HG03442 (cell line): ENCODE measurements around the gene DNA2.
A peak's percentile ranks its signal among the peaks of the same experiment; 100 is the strongest.
"Not testable (repeated sequence)": the region's sequence is repeated elsewhere in the genome, so short reads cannot be mapped to it uniquely, and the experiment has no call there.

ENCODE experiments used
- ATAC-seq: cut with Tn5 transposase; IDR thresholded peaks from one replicate; pipeline ENCODE4 v1.9.1; 2021; ENCODE audit warnings: mild to moderate bottlenecking, moderate library complexity; ENCODE audit not compliant: unreplicated experiment

The DNA2 gene, protein sequence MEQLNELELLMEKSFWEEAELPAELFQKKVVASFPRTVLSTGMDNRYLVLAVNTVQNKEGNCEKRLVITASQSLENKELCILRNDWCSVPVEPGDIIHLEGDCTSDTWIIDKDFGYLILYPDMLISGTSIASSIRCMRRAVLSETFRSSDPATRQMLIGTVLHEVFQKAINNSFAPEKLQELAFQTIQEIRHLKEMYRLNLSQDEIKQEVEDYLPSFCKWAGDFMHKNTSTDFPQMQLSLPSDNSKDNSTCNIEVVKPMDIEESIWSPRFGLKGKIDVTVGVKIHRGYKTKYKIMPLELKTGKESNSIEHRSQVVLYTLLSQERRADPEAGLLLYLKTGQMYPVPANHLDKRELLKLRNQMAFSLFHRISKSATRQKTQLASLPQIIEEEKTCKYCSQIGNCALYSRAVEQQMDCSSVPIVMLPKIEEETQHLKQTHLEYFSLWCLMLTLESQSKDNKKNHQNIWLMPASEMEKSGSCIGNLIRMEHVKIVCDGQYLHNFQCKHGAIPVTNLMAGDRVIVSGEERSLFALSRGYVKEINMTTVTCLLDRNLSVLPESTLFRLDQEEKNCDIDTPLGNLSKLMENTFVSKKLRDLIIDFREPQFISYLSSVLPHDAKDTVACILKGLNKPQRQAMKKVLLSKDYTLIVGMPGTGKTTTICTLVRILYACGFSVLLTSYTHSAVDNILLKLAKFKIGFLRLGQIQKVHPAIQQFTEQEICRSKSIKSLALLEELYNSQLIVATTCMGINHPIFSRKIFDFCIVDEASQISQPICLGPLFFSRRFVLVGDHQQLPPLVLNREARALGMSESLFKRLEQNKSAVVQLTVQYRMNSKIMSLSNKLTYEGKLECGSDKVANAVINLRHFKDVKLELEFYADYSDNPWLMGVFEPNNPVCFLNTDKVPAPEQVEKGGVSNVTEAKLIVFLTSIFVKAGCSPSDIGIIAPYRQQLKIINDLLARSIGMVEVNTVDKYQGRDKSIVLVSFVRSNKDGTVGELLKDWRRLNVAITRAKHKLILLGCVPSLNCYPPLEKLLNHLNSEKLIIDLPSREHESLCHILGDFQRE

DNA sequence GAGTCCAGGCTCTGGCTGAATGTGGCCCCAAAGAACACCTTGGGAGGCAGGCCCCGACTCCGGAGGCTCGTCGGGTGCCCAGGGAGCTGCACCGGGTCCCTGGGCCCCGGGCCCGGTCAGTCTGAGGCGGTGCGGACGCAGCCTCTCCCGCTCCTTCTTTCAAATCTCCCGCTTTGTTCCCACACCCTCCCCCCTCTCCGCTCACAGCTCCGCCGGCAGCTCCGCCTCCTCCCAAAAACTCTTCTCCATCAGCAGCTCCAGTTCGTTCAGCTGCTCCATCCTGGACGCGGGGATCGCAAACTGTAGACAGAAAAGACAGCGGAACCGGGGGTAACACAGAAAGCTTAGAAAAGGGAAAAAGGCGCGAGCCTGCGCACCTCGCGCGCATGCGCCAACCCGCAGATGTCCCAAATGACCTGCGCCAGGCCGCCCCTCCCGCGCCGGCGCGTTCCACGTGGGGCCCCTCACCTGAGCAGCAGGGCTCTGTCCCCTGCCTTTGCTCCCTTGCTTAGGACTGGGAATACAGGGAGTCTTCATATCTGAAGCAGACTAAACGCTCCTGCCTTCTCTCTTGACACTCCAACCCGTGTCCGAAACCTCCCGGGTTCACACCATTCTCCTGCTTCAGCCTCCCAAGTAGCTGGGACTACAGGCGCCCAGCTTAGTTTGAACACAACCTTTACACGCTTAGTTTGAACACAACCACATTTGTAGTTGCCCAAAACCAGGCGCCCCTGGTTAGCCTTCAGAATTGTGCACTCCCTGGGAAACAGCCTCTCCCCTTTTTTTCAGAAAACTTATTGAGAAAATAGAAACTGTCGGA lies at the start of gene DNA2:
Gene DNA2, minus strand, starts transcription at position 388 of the 823 bp plus-strand sequence. Its CDS starts 109 bp downstream, at position 279.
- peak; percentile 81 for ATAC-seq

DNA sequence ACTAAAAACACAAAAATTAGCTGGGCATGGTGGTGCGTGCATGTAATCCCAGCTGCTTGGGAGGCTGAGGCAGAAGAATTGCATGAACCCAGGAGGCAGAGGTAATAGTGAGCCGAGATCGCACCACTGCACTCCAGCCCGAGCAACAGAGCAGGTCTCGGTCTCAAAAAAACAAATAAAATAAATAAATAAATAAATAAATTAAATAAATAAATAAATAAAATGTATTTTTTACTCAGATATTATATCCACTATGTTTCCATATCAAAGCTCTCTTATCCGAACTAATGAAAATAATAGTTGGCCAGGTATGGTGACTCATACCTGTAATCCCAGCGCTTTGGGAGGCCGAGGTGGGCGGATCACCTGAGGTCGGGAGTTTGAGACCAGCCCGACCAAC lies 46.8 kb upstream of the DNA2 start:
- ATAC-seq: not testable (repeated sequence)

DNA sequence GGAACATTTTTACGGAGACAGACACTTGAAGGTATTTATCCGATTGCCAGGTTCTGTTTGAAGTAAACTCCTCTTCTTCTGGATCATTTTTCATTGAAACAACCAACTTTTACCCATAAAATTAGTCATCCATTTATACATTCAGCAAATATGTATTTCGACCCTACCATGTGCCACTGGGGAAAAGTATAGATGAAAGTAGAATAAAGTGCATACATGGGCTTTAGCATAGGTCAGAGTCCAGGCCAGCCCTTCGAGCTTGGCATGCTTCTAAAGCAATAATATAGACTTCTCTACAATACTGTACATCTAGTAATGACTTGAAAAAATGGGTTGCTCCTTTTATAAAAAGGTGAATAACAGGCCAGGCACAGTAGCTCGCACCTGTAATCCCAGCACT lies 45.4 kb upstream of the DNA2 start:
- ATAC-seq: no peak

DNA sequence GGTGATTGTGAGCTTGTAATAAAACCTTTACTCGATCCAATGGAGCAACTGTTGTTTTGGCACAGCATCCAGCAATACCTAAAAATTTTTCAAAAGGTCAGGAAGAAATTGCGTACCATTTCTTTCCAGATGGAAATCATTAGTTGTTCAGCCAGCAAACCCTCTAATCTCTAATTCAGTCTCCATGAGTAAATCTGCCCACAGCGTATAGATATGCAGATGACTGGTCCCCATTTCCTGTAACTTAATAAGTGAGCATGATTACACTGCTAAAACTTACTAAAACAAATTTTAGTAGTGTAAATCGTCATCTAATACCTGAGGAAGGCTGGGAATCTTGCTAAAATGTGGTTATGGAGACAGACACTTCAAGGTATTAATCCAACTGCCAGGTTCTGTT lies 45.0 kb upstream of the DNA2 start:
- ATAC-seq: no peak

DNA sequence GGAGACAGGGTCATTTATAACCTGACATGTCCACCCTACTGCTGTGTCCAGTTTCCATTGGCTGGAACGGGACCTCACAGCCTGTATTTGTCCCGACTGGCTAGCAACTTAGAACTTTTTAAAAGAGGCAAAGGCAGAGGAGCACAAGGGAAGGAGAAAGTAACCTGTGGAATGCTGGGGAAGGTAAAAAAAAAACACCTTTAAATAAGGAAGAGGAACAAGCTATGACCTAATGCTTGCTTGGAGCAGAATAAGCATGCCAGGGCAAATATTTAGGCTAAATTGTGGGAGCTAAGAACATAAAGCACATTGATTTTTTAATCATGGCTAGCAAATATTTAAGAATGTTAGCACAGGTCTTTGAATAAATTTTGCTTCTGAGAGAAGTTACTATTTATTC lies 44.4 kb upstream of the DNA2 start:
- not testable (repeated sequence) for ATAC-seq

DNA sequence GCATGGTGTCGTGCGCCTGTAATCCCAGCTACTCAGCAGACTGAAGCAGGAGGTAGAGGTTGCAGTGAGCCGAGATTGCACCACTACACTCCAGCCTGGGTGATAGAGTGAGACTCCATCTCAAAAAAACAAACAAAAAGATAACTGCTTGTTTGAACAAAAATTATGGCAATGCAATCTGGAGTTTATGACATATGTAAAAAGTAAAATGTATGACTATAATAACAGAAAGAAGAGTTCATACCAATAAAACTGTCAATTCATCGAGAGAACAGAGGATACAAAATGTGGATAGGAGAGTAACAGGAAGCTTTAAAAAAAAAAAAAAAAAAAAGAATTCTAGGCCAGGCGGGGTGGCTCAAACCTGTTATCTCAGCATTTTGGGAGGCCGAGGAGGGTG lies 36.3 kb upstream of the DNA2 start:
- ATAC-seq: no peak

DNA sequence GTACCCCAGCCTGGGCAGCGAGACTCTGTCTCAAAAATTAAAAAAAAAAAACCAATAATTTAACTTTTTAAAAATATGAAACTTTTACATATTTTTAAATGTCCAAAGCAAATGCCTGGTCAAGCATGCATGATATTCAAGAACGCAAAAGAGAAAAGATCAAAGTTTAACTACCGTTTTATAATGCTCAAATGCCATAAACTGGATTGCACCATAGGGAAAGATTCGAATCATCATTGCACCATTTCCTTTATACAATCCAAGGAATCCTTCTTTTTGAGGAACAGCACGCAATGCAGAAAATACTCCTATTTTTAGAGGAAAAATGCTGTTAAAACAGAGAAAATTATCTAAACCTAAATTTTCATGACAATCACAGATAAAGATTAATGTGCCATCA lies 34.6 kb upstream of the DNA2 start:
- ATAC-seq: no peak

DNA sequence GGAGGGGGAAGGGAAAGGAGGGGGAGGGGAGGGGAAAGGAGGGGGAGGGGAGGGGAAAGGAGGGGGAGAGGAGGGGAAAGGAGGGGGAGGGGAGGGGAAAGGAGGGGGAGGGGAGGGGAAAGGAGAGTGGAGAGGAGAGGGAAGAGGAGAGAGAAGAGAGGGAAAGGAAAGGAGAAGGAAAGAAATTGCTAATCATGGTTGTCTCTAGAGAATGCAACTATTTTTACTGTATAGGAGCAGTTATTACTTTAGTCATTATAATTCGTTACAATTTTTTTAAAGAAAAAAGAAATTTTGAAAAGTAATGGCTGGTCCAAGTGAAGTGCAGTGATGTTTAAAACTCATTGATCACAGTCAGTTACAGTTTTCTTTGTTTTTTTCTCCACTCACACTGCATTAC lies 31.1 kb upstream of the DNA2 start:
- ATAC-seq: no peak

DNA sequence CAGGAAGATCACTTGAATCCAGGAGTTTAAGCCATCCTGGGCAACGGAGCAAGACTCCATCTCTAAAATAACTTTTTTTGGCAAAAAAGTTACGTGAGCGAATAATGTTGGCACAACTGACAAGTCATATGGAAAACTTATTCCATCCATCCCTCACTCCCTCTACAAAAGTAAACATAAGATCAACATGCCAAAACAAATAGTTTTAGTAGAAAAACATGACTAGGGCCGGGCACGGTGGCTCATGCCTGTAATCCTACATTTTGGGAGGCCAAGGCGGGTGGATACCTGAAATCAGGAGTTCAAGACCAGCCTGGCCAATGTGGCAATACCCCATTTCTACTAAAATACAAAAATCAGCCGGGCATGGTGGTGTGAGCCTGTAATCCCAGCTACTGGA lies 29.9 kb upstream of the DNA2 start:
- ATAC-seq: no peak

DNA sequence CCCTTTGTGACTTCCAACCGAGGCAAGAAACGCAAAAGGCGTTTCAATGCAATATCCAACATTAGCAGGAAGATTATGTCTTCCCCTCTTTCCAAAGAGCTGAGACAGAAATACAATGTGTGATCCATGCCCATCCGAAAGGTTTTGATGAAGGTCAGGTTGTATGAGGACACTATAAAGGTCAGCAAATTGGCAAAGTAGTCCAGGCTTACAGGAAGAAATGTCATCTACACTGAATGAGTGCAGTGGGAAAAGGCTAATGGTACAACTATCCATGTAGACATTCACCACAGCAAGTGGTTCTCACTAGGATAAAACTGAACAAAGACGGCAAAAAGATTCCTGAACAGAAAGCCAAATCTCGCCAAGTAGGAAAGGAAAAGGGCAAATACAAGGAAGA lies 27.8 kb upstream of the DNA2 start:
- ATAC-seq: no peak

DNA sequence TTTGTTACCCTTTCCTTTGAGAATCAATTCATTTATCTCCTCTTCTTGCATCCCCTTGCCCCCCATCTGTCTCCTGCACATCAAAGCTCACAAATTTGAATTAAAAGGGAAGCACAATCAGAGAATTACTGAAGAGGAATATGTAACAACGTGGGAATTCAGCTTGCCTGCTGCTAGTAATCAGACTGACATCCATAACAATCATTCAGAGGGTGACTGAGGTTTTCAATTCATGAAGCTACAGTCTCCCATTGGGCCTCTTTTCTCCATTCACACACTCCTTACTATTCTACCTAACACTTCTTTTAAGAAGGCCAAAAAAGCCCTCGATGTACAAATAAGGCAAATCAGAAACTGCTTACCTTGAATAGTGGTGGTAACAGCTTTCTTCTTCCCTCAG lies 24.3 kb upstream of the DNA2 start:
- ATAC-seq: no peak

DNA sequence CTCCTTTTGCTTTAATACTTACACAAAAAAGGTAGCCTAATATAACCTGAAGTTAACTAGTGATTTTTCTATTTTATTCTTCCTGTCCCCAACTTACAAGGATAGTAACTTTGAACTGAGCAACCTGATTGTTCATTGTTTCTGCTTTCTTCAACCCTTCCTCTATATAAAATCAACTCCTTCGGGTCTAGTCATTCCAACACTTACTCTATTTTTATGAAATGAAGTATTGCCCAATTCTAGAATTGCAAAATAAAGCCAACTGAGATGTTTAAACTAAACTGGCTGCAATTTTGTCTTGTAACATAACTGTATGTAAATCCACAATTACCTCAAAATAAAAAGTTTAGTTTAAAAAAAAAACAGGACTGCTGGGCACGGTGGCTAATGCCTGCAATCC lies 20.3 kb upstream of the DNA2 start:
- ATAC-seq: no peak

DNA sequence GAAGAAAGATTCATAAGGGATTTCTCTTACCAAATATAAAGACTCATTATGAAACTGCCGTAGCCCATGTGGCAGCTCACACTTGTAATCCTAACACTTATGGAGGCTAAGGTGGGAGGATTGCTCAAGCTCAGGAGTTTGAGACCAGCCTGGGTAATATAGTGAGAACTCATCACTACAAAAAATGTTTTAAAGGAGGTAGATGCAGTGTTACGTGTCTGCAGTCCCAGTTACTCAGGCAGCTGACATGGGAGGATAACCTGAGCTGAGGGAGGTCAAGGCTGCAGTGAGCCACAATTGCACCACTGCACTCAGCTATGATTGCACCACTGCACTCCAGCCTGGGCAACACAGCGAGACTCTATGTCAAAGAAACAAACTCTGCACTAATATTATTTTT lies 18.1 kb upstream of the DNA2 start:
- no peak for ATAC-seq

DNA sequence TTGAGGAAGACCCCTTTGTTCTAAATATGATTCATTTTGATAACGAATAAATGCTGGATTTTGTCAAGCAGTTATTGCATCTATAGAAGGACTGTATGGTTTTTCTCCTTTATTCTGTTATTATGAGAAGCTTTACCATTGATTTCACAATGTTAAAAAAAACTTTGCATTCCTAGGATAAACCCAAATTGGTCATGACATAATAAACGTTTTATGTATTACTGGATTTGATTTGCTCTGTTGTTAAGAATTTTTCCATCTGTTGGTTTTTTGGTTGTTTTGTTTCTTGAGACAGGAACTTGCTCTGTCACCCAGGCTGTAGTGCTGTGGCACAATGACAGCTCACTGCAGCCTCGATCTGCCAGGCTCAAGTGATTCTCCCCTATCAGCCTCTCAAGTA lies 2.2 kb upstream of the DNA2 start:
- ATAC-seq: no peak

DNA sequence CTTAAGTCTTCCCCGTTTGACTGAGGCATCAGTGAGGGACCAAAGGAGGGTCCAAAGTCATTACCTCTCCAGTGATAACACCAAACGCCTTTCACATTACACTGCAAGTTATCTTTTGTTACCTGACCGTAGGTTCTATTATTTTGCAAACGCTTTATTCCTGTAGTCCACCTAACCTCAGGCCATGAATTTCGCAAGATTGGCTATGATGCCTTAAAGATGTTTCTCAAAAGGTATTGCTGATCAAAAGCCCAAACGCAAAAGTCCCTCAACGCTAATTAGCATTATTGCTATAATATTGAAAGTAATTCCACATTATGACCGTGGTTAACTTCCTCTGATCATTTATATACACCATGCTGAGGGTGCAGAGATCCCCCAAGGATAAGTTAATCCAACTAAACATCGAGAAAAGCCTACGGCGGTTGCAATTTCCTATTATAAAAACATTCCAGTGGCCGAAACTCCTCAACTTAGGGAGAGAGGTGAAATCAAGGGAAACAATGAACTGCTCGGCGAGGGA lies 649 bp downstream of the DNA2 start:
- no peak for ATAC-seq

DNA sequence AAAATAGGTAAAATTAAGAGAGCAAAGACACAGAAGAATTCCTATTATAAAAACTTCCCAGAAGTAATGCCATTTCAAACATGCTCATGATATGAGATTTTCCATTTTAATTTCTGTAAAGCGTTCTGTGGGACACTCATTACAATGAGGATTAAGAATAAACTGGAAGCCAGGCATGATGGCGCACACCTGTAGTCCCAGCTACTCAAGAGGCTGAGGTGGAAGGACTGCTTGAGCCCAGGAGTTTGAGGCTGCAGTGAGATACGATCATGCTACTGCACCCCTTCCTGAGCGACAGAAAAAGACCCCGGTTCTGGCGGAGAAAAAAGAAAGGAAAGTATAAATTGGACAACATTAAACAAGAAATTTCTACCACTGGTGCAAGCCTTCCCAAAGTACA lies 1.5 kb downstream of the DNA2 start:
- ATAC-seq: no peak

DNA sequence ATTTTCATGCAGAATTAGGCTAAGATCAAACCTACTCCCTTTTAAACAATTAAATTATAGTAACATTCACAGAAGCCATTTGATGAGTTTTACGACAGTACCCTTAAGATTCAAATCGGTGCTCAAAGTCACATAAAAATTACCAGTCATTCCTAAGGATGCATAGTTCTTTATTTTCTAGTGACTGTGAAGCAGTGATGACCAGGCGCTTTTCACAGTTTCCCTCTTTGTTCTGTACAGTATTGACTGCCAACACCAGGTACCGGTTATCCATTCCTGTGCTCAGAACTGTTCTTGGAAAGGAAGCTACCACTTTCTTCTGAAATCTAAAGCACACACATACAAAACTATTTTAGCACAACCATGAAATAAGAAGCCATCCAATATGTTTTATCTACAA lies 1.9 kb downstream of the DNA2 start:
- no peak for ATAC-seq

DNA sequence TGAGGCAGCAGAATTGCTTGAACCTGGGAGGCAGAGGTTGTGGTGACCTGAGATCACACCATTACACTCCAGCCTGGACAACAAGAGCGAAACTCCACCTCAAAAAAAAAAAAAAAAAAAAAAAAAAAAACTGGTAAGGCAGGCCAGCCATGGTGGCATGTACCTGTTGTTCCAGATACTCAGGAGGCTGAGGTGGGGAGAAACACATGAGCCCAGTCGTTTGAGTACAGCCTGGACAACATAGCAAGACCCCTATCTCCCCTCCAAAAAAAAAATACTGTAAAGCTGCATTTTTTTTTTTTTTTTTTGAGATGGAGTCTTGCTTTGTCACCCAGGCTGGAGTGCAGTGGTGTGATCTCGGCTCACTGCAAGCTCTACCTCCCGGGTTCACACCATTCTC lies 7.0 kb downstream of the DNA2 start:
- not testable (repeated sequence) for ATAC-seq

DNA sequence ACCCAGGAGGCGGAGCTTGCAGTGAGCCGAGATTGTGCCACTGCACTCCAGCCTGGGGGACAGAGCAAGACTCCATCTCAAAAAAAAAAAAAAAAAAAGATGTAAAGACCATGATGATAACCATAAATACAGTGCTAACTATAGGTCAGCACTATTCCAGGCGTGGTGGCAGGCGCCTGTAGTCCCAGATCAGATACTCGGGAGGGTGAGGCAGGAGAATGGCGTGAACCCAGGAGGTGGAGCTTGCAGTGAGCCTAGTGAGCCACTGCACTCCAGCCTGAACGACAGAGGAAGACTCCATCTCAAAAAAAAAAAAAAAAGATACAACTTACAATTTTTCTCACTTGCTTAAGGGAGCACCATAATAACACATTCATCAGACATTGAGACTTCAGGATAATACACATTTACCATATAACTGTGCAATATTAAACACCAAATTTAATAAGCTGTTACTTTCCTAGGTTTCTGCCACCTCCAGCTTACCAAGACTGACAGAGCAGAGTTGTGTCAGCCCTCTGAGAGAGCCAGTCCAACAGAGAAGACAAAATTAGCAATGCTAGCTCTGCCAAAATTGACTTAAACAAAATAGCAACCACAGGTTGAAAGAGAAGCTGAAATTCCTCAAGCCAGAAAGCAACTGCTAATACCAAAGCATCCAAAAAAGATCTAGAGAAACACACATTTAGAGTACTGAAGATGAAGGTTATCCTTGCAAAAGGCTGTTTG lies 8.2 kb downstream of the DNA2 start:
- no peak for ATAC-seq

DNA sequence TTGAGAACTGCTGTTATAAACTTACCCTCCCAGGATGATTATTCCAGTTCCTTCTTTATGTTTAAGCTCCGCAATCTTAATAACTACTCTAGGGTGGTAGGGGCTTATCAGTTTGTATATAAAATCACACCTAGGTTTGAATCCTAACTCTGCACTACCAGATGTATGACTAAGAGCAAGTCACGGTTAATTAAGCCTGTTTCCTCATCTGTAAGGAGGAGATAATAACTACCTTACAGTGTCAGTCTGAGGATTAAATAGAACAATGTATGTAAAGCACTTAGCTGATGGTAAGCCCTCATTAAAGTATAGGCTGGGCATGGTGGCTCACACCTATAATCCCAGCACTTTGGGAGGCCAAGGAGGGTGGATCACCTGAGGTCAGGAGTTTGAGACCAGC lies 9.2 kb downstream of the DNA2 start:
- no peak for ATAC-seq
